Uterus (tissue), 4 donors: Measurements from ENCODE around the gene TSFM. TPM values are rescaled to one million over a fixed set of nuclear protein-coding genes. Genes with fewer than 3 reads are reported as not detected.

Experiments
- DNase-seq, 2 donors: peaks; one replicate each; pipeline ENCODE4 v3.0.0-alpha.2; 2019 to 2020
- H3K27ac ChIP-seq, 2 donors: fragments of 200-600 bp; sonication (generic); 1 replicate in 1 of 2; 2 replicates in 1 of 2; pipeline ENCODE4 v1.5.1; 2016 to 2018
- H3K27me3 ChIP-seq, 2 donors: fragments of 200-600 bp; sonication (generic); one replicate each; pipeline ENCODE4 v1.5.1; 2018 to 2019; ENCODE audit warnings: control low read depth in 1 of 2
- H3K36me3 ChIP-seq, 2 donors: fragments of 200-600 bp; sonication (generic); one replicate each; pipeline ENCODE4 v1.5.1; 2019; ENCODE audit warnings: control low read depth in 1 of 2
- H3K4me1 ChIP-seq, 2 donors: fragments of 200-600 bp; sonication (generic); one replicate each; pipeline ENCODE4 v1.5.1; 2018 to 2019; ENCODE audit warnings: control low read depth in 1 of 2
- H3K4me3 ChIP-seq, 2 donors: fragments of 200-600 bp; sonication (generic); 1 replicate in 1 of 2; 2 replicates in 1 of 2; pipeline ENCODE4 v1.5.1; 2018 to 2019; ENCODE audit warnings: mild to moderate bottlenecking in 1 of 2
- H3K9me3 ChIP-seq, 2 donors: fragments of 200-600 bp; sonication (generic); one replicate each; pipeline ENCODE4 v1.5.1; 2019; ENCODE audit warnings: control low read depth in 1 of 2
- CTCF ChIP-seq, 4 experiments: fragments of 200-600 bp in 2 of 4; fragments of 450-650 bp in 2 of 4; sonication (generic) in 2 of 4; IDR thresholded peaks; one replicate each; pipeline ENCODE4 v1.5.1; 2016 to 2019; ENCODE audit warnings: antibody characterized with exemption in 4 of 4, mild to moderate bottlenecking in 2 of 4, moderate library complexity in 1 of 4
- POLR2A ChIP-seq, 2 donors: fragments of 450-650 bp; IDR thresholded peaks; one replicate each; pipeline ENCODE4 v1.6.1; 2016; ENCODE audit warnings: antibody characterized with exemption in 2 of 2, mild to moderate bottlenecking in 1 of 2, moderate library complexity in 1 of 2
- intact Hi-C: fragments of 100-400 bp; cut with DNase I; formaldehyde crosslinking; loops from one replicate; pipeline ENCODE4 v1.15.1; 2023; ENCODE audit warnings: low total_unique reads
- total RNA-seq, 4 donors: library from RNA; depleted of rRNA in 3 of 4; stranded (reverse); fragments of >200 nt in 3 of 4; gene quantifications; one replicate each; pipeline versions ENCODE4 v1.1.0 to v1.2.4, GENCODE V29; 2014 to 2023
- donor health status: DM: yes; HTN: yes; CAD: no.

TSFM gene
- total RNA-seq, 4 donors from 2014 or later, result 8.2 to 22.3 (median 16.7) TPM

DNA sequence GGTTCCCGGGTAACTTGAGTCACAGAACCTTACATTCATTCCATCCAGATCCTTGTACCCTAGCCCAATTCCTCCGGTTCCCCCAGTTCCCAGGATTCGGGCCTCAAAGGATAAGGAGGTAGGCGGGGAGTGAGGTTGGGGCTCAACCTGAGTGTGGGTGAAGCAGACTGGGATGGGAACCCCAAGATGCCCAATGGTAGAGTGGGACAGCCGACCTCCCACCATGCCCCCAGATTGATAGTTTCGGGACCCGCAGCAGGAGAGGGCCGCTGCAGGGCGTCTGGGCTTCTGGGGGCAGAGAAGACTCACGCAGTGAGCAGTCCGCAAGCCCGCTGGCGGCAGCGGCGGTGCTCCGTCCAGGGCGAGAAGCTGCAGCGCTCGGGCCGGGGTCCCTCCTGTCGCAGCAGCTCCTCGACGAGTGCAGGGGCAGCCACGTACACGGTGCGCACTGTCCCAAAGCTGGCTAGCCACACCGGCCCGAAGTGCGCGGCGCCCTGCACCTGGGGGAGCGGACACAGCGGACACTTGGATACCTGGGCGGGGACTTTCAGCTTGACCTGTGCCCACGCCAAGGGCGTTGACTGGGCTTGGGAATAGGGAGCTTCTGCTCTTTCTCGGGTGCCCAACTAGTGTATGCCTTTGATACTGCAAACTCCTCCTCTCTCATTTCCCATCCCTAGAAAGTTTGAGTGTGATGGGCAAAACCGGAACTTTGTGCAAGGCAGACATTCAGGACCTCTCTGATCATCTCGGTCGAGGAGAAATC, 16.7 kb upstream of the TSFM start:
- H3K4me1 ChIP-seq, result peaks cover 0 to 13% of the 10 kb centered on the region in 2 donors
- no peaks in the 10 kb centered on the region for H3K9me3 ChIP-seq
- peak overlapping the region in 1 of 2 donors; percentile 5 for H3K4me3 ChIP-seq
- H3K27ac ChIP-seq, result no peak overlapping the region
- H3K36me3 ChIP-seq, result no peaks in the 10 kb centered on the region
- TF ChIP-seq POLR2A (IDR thresholded peaks at IDR 0.05) (no peak), CTCF (IDR thresholded peaks at IDR 0.05) (no peak)
- H3K27me3 ChIP-seq, result peaks cover 24 to 26% of the 10 kb centered on the region in 2 donors
- DNase-seq, result no peak
- intact Hi-C loops, result no loop called here

DNA sequence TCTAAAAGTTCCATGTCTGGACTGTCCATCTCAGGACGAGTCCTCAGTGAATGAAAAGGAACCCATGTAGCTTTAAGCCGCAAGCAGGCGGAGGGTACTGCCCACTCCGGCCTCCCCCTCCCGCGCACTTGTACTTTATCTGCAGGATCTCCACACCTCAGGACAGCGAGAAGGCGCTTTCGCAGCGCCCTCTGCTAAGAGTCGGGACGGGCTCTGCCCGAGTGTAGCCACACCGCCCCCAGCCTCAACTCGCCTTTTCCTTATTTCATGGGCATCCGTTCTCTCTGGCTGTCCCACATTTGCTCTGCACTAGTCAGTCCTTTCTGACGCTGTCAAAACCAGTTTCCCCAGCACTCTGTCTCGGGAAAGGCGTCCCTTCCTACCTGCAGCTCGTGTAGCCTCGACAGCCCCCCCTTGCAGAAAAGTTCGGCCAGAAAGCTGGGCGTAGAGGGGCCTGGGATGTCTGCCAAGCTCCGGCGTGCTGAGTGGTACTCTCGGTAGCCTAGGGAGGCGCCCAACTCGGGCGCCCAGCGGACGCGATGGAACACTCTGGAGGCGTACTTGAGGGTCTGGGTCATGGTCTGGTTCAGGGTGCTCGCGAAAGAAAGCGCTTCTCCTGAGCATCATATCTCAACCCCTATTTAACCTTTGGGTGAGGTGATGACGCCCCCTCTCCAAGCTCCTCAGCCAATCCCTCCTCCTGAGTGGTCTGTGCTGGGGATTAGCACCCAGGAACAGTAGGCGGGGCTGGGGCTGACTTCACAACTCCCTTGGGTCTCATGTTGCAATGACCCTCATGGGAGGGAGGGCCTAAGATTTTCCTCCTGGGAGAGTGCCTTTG, 15.9 kb upstream of the TSFM start, which contains the start of gene CYP27B1:
CYP27B1 (minus strand) TSS at position 615 of the 841 bp plus-strand sequence; CDS start at position 578, 37 bp downstream.
- no peak within 1 kb of the TSS for H3K27ac ChIP-seq
- H3K4me3 ChIP-seq, result peak within 1 kb of the TSS; percentile 3 to 5
- peaks cover 0 to 16% of the 10 kb centered on the region in 2 donors for H3K4me1 ChIP-seq
- no peak for TF ChIP-seq POLR2A (IDR thresholded peaks at IDR 0.05)
- TF ChIP-seq CTCF (IDR thresholded peaks at IDR 0.05), result no peak
- H3K9me3 ChIP-seq, result no peaks in the 10 kb centered on the region
- DNase-seq, result no peak
- no peaks in the 10 kb centered on the region for H3K36me3 ChIP-seq
- peaks cover 24 to 26% of the 10 kb centered on the region in 2 donors for H3K27me3 ChIP-seq
- intact Hi-C loops, result no loop called here

DNA sequence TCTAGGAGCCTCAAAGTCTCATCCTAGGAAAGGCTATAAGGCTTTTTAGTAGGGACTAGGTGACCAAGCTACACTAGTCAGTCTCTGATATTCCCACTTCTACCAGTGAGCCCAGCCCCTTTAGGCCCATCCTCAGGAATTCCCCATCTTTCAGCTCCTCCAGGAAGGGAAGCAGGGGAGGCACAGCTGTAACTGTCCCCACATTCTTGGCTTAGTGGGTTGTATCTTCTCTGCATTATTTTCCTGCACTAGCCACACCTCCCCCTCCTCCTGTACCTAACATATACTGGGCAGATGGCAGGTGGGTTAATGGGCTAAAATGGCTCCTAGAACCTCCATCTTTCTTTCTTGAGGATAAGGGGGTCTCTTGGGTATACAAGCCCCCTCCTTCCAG, 15.3 kb upstream of the TSFM start:
- H3K4me3 ChIP-seq, result no peak overlapping the region
- H3K4me1 ChIP-seq, result peaks cover 0 to 16% of the 10 kb centered on the region in 2 donors
- intact Hi-C loops, result no loop called here
- no peak for DNase-seq
- H3K27ac ChIP-seq, result no peak overlapping the region
- TF ChIP-seq POLR2A (IDR thresholded peaks at IDR 0.05), result no peak
- no peaks in the 10 kb centered on the region for H3K9me3 ChIP-seq
- no peaks in the 10 kb centered on the region for H3K36me3 ChIP-seq
- peaks cover 23 to 24% of the 10 kb centered on the region in 2 donors for H3K27me3 ChIP-seq

DNA sequence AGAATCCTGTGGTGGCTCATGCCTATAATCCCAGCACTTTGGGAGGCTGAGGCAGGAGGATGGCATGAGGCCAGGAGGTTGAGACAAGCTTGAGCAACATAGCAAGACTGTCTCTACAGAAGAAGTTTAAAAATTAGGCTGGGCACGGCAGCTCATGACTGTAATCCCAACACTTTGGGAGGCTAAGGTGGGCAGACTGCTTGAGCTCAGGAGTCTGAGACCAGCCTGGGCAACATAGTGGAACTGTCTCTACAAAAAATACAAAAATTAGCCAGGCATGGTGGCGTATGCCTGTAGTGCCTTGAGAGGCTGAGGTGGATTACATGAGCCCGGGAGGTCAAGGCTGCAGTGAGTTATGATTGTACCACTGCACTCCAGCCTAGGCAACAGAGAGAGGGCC, 14.7 kb upstream of the TSFM start:
- no peaks in the 10 kb centered on the region for H3K36me3 ChIP-seq
- DNase-seq, result no peak

GRCh38 chr12:57769594-57769993, 13.0 kb upstream of the TSFM start:
- Histone ChIP-seq H3K4me3 (no peak overlapping the region), H3K27me3 (peaks cover 2 to 7% of the 10 kb centered on the region in 2 donors), H3K36me3 (no peaks in the 10 kb centered on the region), H3K4me1 (peaks cover 0 to 21% of the 10 kb centered on the region in 2 donors), H3K27ac (no peak overlapping the region), H3K9me3 (no peaks in the 10 kb centered on the region)
- no peak for TF ChIP-seq CTCF (IDR thresholded peaks at IDR 0.05)
- TF ChIP-seq POLR2A (IDR thresholded peaks at IDR 0.05), result no peak
- intact Hi-C loops, result no loop called here
- DNase-seq, result no peak

More for the DNA sequence above, 14.7 kb upstream of the TSFM start:
- H3K4me3 ChIP-seq, result no peak overlapping the region
- TF ChIP-seq CTCF (IDR thresholded peaks at IDR 0.05), result no peak
- no peak for TF ChIP-seq POLR2A (IDR thresholded peaks at IDR 0.05)
- peaks cover 0 to 16% of the 10 kb centered on the region in 2 donors for H3K4me1 ChIP-seq
- intact Hi-C loops, result no loop called here
- peaks cover 19 to 22% of the 10 kb centered on the region in 2 donors for H3K27me3 ChIP-seq
- H3K9me3 ChIP-seq, result no peaks in the 10 kb centered on the region
- no peak overlapping the region for H3K27ac ChIP-seq
